Measurements from ENCODE around the gene SLC46A1.
"Not testable (repeated sequence)": the region's sequence is repeated elsewhere in the genome, so short reads cannot be mapped to it uniquely, and the experiment has no call there.

Gene SLC46A1

GRCh38 chr17:28405632-28406472 is at the start of gene SLC46A1:
Gene SLC46A1, minus strand, starts transcription at chr17:28406212. Its CDS starts 98 bp downstream, at chr17:28406114.
- no peak for DNase-seq (ENCODE audit: low read depth, low spot score)

GRCh38 chr17:28449859-28450258 is 43.8 kb upstream of the SLC46A1 start:
- DNase-seq (ENCODE audit: low read depth, low spot score): no peak

- DNase-seq (ENCODE audit: low read depth, low spot score): no peak
Observed at GRCh38 chr17:28447396-28447760, 41.4 kb upstream of the SLC46A1 start.

GRCh38 chr17:28446716-28447395 is 40.8 kb upstream of the SLC46A1 start:
- no peak for DNase-seq (ENCODE audit: low read depth, low spot score)

- DNase-seq (ENCODE audit: low read depth, low spot score): no peak
Observed at GRCh38 chr17:28443901-28444638, 38.1 kb upstream of the SLC46A1 start.

- DNase-seq (ENCODE audit: low read depth, low spot score): not testable (repeated sequence)
Observed at GRCh38 chr17:28434326-28434725, 28.3 kb upstream of the SLC46A1 start.

- no peak for DNase-seq (ENCODE audit: low read depth, low spot score)
Observed at GRCh38 chr17:28433721-28434120, 27.7 kb upstream of the SLC46A1 start.

- DNase-seq (ENCODE audit: low read depth, low spot score): not testable (repeated sequence)
Observed at GRCh38 chr17:28427982-28428381, 22.0 kb upstream of the SLC46A1 start.

- DNase-seq (ENCODE audit: low read depth, low spot score): no peak
Observed at GRCh38 chr17:28427371-28427770, 21.4 kb upstream of the SLC46A1 start.

GRCh38 chr17:28426081-28426519 is 20.1 kb upstream of the SLC46A1 start:
- no peak for DNase-seq (ENCODE audit: low read depth, low spot score)

- DNase-seq (ENCODE audit: low read depth, low spot score): no peak
Observed at GRCh38 chr17:28425206-28425605, 19.2 kb upstream of the SLC46A1 start.

- DNase-seq (ENCODE audit: low read depth, low spot score): no peak
Observed at GRCh38 chr17:28421787-28422305, 15.8 kb upstream of the SLC46A1 start.

GRCh38 chr17:28416703-28417311 is 10.8 kb upstream of the SLC46A1 start:
- no peak for DNase-seq (ENCODE audit: low read depth, low spot score)

- DNase-seq (ENCODE audit: low read depth, low spot score): no peak
Observed at GRCh38 chr17:28415886-28416285, 9.9 kb upstream of the SLC46A1 start.

- no peak for DNase-seq (ENCODE audit: low read depth, low spot score)
Observed at GRCh38 chr17:28413804-28414203, 7.8 kb upstream of the SLC46A1 start.

GRCh38 chr17:28412099-28412498 is 6.1 kb upstream of the SLC46A1 start:
- DNase-seq (ENCODE audit: low read depth, low spot score): no peak

GRCh38 chr17:28407974-28408306 is 1.9 kb upstream of the SLC46A1 start:
- no peak for DNase-seq (ENCODE audit: low read depth, low spot score)

- no peak for DNase-seq (ENCODE audit: low read depth, low spot score)
Observed at GRCh38 chr17:28407130-28407973, 1.3 kb upstream of the SLC46A1 start.

GRCh38 chr17:28406473-28406814 is 432 bp upstream of the SLC46A1 start:
- no peak for DNase-seq (ENCODE audit: low read depth, low spot score)

- no peak for DNase-seq (ENCODE audit: low read depth, low spot score)
Observed at GRCh38 chr17:28404812-28405570, 1.0 kb downstream of the SLC46A1 start.

Measured in brain pericyte (primary cell).